RWPE1 (cell line): Measurements from ENCODE around the gene IRF7.

Source experiments
- CTCF ChIA-PET: fragments of 350-600 bp; sonication (Branson Sonifier 250); formaldehyde crosslinking; extraction: SDS; loops from one replicate; lab custom pipeline; 2021; lab: Yijun Ruan, JAX
- POLR2A ChIA-PET: fragments of 400-600 bp; formaldehyde crosslinking; extraction: SDS; loops from one replicate; lab custom pipeline; 2020; ENCODE audit warnings: antibody characterized with exemption; ENCODE audit not compliant: low non-redundant PET; lab: Yijun Ruan, JAX
- DNase-seq: peaks from one replicate; pipeline ENCODE4 v3.0.0; 2012; ENCODE audit warnings: low spot score
- H3K27ac ChIP-seq: fragments of 450-650 bp; 2 replicates; pipeline ENCODE4 v1.5.1; 2017
- TF ChIP-seq, protein P1 (sequence below): fragments of 450-650 bp; conservative IDR thresholded peaks from 2 replicates; pipeline ENCODE4 v1.5.1; 2017; ENCODE audit warnings: low read depth, mild to moderate bottlenecking

The IRF7 gene

DNA sequence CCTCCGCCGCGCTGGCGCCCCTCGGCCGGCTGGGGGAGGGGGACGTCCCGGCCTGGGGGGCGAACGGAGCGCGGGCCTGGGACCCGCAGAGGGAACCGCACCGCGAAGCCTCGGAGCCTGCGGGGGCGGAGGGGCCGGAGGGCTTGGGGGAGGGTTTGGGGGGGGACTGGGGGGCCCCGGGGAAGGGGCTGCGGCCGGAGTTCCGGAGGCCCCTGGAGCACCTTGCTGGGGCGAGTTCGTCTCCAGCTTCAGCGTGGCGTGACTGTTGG is 11.5 kb upstream of the IRF7 start:
- ChIA-PET POLR2A (no interaction called here), CTCF (no interaction called here)
- DNase-seq, result no peak
- no peak overlapping the region for H3K27ac ChIP-seq
- TF ChIP-seq, protein P1, sequence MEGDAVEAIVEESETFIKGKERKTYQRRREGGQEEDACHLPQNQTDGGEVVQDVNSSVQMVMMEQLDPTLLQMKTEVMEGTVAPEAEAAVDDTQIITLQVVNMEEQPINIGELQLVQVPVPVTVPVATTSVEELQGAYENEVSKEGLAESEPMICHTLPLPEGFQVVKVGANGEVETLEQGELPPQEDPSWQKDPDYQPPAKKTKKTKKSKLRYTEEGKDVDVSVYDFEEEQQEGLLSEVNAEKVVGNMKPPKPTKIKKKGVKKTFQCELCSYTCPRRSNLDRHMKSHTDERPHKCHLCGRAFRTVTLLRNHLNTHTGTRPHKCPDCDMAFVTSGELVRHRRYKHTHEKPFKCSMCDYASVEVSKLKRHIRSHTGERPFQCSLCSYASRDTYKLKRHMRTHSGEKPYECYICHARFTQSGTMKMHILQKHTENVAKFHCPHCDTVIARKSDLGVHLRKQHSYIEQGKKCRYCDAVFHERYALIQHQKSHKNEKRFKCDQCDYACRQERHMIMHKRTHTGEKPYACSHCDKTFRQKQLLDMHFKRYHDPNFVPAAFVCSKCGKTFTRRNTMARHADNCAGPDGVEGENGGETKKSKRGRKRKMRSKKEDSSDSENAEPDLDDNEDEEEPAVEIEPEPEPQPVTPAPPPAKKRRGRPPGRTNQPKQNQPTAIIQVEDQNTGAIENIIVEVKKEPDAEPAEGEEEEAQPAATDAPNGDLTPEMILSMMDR, result no peak

DNA sequence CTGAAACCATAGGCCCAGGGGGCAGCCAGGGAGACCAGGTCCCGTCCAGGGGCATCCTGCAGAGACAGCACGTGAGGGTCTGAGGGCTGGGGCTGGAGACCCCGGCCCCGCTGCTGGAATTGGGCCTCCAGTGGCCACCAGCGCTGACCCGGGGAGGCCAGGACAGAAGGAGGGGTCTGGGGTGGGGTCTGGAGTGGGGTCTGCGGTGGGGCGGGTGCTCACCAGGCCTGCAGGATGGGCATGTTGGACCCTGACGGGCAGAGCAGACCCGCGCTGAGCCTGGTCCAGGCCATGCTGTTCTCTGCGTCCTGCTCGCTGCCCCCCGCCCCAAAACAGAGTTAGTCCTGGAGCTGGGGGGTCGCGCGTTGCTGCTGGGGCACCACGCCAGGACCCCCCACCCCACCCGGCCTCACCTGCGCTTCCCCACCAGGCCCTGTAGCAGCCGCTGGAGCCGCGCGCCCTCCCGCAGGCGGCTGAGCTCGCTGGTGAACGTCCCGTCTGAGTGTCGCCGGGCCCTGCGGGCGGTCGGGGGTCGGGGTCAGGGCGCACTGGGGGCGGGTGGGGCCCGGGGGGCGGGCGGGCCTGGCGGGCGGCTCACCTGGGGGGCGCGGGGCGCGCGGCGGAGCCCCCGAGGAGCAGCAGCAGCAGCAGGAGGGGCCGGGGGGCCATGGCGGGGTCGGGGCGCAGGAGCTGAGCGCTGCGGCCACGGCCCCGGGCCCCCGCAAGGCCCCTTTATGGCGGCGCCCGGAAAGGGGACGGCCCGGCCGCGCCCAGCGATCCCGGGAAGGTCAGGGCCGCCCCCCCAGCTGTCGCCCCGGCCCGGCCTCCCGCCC is 10.9 kb upstream of the IRF7 start, which contains the start of gene SCT:
TSS of gene SCT (minus strand) at position 707 of the 833 bp plus-strand sequence. CDS start at position 669, 38 bp downstream.
- ChIA-PET CTCF (no interaction called here), POLR2A (no interaction called here)
- H3K27ac ChIP-seq, result no peak within 1 kb of the TSS
- TF ChIP-seq, protein P1, result no peak
- no peak for DNase-seq

DNA sequence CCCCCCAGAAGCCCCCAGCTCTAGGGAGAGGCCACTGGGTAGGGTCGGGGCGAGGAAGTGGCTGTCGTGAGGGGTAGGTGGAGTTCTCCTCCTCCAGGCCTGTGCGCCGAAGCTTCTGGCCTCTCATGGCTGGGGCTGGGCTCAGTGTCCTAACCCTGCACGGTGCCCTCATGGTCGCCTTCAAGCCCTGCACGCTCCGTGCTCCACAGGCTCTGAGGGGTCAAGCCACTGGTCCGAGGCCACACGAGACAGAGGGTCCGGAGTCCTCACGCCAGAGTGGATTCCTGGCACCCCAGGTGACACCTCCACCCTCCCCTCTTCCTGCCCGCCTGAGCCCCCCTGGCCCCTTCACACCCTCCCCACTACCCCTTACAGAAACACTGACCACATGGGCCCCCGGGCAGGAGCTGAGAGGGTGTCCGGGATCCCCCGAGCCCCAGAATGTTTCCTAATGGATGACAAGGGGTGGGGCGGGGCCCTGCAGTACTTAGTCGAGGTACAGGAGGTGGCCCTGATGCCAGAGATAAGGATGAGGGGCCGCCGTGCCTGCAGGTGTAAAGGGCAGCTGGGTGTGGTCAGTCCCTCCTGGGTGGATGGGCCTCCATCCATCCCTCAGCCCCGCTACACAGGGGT is 10.0 kb upstream of the IRF7 start:
- no peak overlapping the region for H3K27ac ChIP-seq
- ChIA-PET POLR2A (no interaction called here), CTCF (no interaction called here)
- no peak for DNase-seq
- TF ChIP-seq, protein P1, result no peak

DNA sequence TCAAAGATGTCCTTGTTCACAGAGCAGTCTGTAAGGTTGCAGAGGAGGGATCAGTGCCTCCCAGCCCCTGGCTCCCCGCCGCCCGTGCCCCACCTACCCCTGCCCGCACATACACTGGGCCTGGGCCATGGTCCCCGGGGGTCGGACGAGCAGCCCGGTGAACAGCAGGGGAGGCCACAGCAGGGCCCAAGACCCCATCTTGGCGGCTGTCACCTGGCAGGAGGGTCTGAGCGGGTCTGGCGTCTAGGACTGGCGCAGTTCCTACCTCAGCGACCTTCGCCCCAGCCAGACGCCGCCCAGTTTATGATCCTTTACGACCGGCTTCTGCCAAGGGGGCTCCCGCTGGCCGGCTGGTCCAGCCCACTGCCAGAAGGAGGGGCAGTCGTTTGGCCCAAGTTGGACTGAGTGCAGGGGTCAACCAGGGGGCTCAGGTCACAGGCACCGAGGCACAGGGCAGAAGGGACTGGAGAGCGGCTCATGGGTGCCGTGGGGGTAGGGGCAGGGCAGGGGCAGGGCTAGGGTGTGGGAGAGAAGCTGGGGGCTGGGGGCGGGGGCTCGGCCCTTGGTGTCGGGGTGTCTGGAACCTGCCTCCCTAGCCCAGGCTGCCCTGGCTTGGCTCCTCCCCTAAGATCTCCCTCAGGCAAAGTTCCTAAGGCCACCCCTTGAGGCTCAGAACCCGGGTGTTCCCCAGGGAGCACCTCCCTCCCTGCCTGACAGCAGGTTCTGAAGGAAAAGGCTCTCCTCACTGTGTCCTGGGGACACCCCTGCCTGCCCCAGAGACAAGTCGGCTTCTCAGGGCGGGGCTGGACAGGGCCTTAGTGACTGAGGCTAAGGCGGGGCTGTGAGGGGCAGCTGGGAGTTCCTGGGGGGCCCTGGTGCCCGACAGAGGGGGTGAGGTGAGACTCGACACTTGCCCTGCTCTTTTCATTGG is 9.2 kb upstream of the IRF7 start, which contains the start of gene CDHR5:
TSS of gene CDHR5 (minus strand) at position 251 of the 931 bp plus-strand sequence. CDS start at position 198, 53 bp downstream.
- H3K27ac ChIP-seq, result peak within 1 kb of the TSS; percentile 32
- POLR2A ChIA-PET, result interaction anchor here (0.5 kb wide), 1 partner anchor 9 kb away, joined by 3 read pairs; no protein-coding TSS in a partner anchor
- CTCF ChIA-PET, result no interaction called here
- DNase-seq, result no peak
- TF ChIP-seq, protein P1, result no peak

DNA sequence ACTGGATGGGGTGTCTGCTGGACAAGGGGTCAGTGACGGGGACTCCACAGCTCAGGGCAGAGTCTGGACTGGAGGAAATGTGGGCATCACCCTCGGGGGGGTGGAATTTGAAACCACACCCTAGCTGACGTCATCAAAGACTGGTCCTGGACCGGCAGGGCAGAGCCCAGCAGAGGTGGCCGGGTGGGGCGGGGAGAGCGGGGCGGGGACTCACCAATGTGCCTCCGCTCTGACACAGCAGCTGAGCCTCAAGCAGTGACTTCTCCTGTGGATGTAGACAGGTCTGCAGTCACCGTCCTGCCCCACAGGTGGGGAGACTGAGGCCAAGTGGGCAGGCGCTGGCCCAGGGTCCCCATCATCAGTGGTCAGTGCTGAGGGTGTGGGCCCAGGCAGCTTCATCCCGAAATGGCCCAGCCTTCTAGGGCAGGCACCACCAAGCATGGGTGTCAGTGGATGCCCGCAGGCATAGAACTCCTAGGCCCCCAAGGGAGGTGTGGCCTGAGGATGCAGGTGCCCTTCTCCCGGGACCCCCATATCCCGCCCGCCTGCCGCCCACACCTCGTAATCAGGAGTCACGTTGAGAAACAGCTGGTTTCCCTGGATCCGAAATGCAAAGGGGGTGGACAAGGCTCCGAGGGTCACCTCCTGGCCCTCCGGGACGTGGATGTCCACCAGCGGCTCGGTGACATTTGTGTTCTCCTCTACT is 8.4 kb upstream of the IRF7 start:
- TF ChIP-seq, protein P1, result no peak
- H3K27ac ChIP-seq, result peak overlapping the region; percentile 32
- ChIA-PET POLR2A (interaction anchor here (0.5 kb wide), 1 partner anchor 8 kb away, joined by 3 read pairs; no protein-coding TSS in a partner anchor), CTCF (no interaction called here)
- peak; percentile 73 for DNase-seq
